IMR-90 (cell line): ENCODE data around the gene B4GALNT3. TPM values are rescaled to one million over a fixed set of nuclear protein-coding genes. Genes with fewer than 3 reads are reported as not detected.

Experiments used
- ATAC-seq: fragments of 200-7000 bp; cut with Tn5 transposase; 2 replicates; pipeline ENCODE4 v1.9.1; 2020; ENCODE audit warnings: low read depth, mild to moderate bottlenecking, moderate library complexity
- BruUV-seq: library from RNA; stranded (reverse); fragments of 400-500 nt; replicated peaks from 2 replicates; lab custom pipeline; 2021; lab: Mats Ljungman, UMichigan
- CTCF ChIA-PET: fragments of 300-600 bp; formaldehyde crosslinking; extraction: SDS; loops from one replicate; lab custom pipeline; 2021; ENCODE audit warnings: antibody characterized with exemption; lab: Yijun Ruan, JAX
- POLR2A ChIA-PET: fragments of 300-600 bp; sonication (Branson Sonifier 250); formaldehyde crosslinking; loops from one replicate; lab custom pipeline; 2022; ENCODE audit warnings: antibody characterized with exemption; ENCODE audit not compliant: unreplicated experiment; lab: Charles Lee
- DNase-seq: peaks from one replicate; pipeline ENCODE4 v3.0.0; 2013
- H2AFZ ChIP-seq: replicated peaks from 2 replicates; pipeline ENCODE3; 2013; ENCODE audit warnings: low read length, mild to moderate bottlenecking; ENCODE audit not compliant: poor library complexity
- H2AK5ac ChIP-seq: 2 replicates; pipeline ENCODE4 v1.6.1; 2013; ENCODE audit warnings: low read depth, low read length, inconsistent platforms
- H2AK9ac ChIP-seq: replicated peaks from 2 replicates; pipeline ENCODE3; 2013; ENCODE audit warnings: mild to moderate bottlenecking, low read depth, low read length, moderate library complexity; ENCODE audit not compliant: poor library complexity
- H2BK120ac ChIP-seq: 2 replicates; pipeline ENCODE4 v1.6.1; 2013; ENCODE audit warnings: low read depth, low read length, inconsistent platforms
- H2BK15ac ChIP-seq: 3 replicates; pipeline ENCODE4 v1.6.1; 2013; ENCODE audit warnings: low read depth, low read length, inconsistent platforms
- H2BK20ac ChIP-seq: 2 replicates; pipeline ENCODE4 v1.6.1; 2013; ENCODE audit warnings: low read depth, mild to moderate bottlenecking, inconsistent platforms, low read length, moderate library complexity
- H2BK5ac ChIP-seq: 2 replicates; pipeline ENCODE4 v1.6.1; 2013; ENCODE audit warnings: mild to moderate bottlenecking, low read depth, low read length, inconsistent platforms; ENCODE audit not compliant: poor library complexity, severe bottlenecking
- H3K14ac ChIP-seq: replicated peaks from 2 replicates; pipeline ENCODE4 v1.6.1; 2013; ENCODE audit warnings: low read depth, low read length, inconsistent platforms
- H3K18ac ChIP-seq: 2 replicates; pipeline ENCODE4 v1.6.1; 2013; ENCODE audit warnings: low read depth, low read length, control low read depth
- H3K23ac ChIP-seq: 2 replicates; pipeline ENCODE4 v1.6.1; 2013; ENCODE audit warnings: low read depth, low read length, inconsistent platforms
- H3K27ac ChIP-seq: 2 replicates; pipeline ENCODE4 v1.5.1; 2013; ENCODE audit warnings: mild to moderate bottlenecking, control low read depth, low read length; ENCODE audit not compliant: insufficient read depth
- H3K27me3 ChIP-seq: 2 replicates; pipeline ENCODE4 v1.6.1; 2013; ENCODE audit warnings: low read length; ENCODE audit not compliant: control insufficient read depth, insufficient read depth
- H3K36me3 ChIP-seq: 2 replicates; pipeline ENCODE4 v1.6.1; 2013; ENCODE audit warnings: low read length, mixed read lengths; ENCODE audit not compliant: control insufficient read depth, insufficient read depth
- H3K4ac ChIP-seq: 2 replicates; pipeline ENCODE4 v1.6.1; 2013; ENCODE audit warnings: low read depth, low read length, inconsistent platforms
- H3K4me1 ChIP-seq: 2 replicates; pipeline ENCODE4 v1.6.1; 2013; ENCODE audit warnings: low read length, mixed read lengths; ENCODE audit not compliant: control insufficient read depth, insufficient read depth
- H3K4me2 ChIP-seq: 2 replicates; pipeline ENCODE4 v1.6.1; 2013; ENCODE audit warnings: low read depth, mild to moderate bottlenecking, control low read depth, low read length, moderate library complexity
- H3K4me3 ChIP-seq: 2 replicates; pipeline ENCODE4 v1.5.1; 2013; ENCODE audit warnings: low read depth, mild to moderate bottlenecking, control low read depth, low read length, moderate library complexity; ENCODE audit not compliant: insufficient read depth
- H3K56ac ChIP-seq: 2 replicates; pipeline ENCODE4 v1.6.1; 2013; ENCODE audit warnings: low read length, inconsistent platforms; ENCODE audit not compliant: insufficient read depth; ENCODE audit errors: extremely low read depth
- H3K79me1 ChIP-seq, 2 experiments: 2 replicates each; pipeline ENCODE4 v1.6.1; 2013; ENCODE audit warnings: low read length in 2 of 2, inconsistent platforms in 1 of 2, low read depth in 1 of 2
- H3K9ac ChIP-seq: 2 replicates; pipeline ENCODE4 v1.6.1; 2013; ENCODE audit warnings: low read depth, low read length, control low read depth
- H3K9me1 ChIP-seq: 2 replicates; pipeline ENCODE4 v1.6.1; 2013; ENCODE audit warnings: low read length, inconsistent platforms; ENCODE audit not compliant: insufficient read depth
- H3K9me3 ChIP-seq: 2 replicates; pipeline ENCODE4 v1.6.1; 2013; ENCODE audit warnings: low read length; ENCODE audit not compliant: control insufficient read depth, insufficient read depth
- H4K20me1 ChIP-seq: 2 replicates; pipeline ENCODE4 v1.6.1; 2013; ENCODE audit warnings: low read length, inconsistent platforms; ENCODE audit not compliant: insufficient read depth
- H4K5ac ChIP-seq: 2 replicates; pipeline ENCODE4 v1.6.1; 2013; ENCODE audit warnings: mild to moderate bottlenecking, low read depth, low read length, control low read depth
- H4K8ac ChIP-seq, 2 experiments: 2 replicates each; pipeline ENCODE4 v1.6.1; 2013; ENCODE audit warnings: low read depth in 2 of 2, low read length in 2 of 2, control low read depth in 1 of 2, inconsistent platforms in 1 of 2
- H4K91ac ChIP-seq: 2 replicates; pipeline ENCODE4 v1.6.1; 2013; ENCODE audit warnings: low read depth, low read length, inconsistent platforms; ENCODE audit not compliant: insufficient read depth
- BHLHE40 ChIP-seq: fragments of 150-350 bp; IDR thresholded peaks from 2 replicates; pipeline ENCODE4 v1.6.1; 2016; ENCODE audit warnings: mild to moderate bottlenecking, low read depth, low read length
- CEBPB ChIP-seq: IDR thresholded peaks from 2 replicates; pipeline ENCODE4 v1.6.1; 2012; ENCODE audit warnings: low read depth, low read length, improper control_type of control experiment
- CHD1 ChIP-seq: IDR thresholded peaks from 2 replicates; pipeline ENCODE4 v1.6.1; 2012; ENCODE audit warnings: low read depth, low read length, improper control_type of control experiment
- FOS ChIP-seq: fragments of 150-350 bp; IDR thresholded peaks from 2 replicates; pipeline ENCODE4 v1.6.1; 2016; ENCODE audit warnings: low read depth, low read length
- MAFK ChIP-seq: IDR thresholded peaks from 2 replicates; pipeline ENCODE4 v1.6.1; 2012; ENCODE audit warnings: low read depth, low read length, improper control_type of control experiment
- MAZ ChIP-seq: IDR thresholded peaks from 2 replicates; pipeline ENCODE4 v1.6.1; 2012; ENCODE audit warnings: low read depth, mild to moderate bottlenecking, low read length, improper control_type of control experiment, moderate library complexity, borderline replicate concordance
- MXI1 ChIP-seq: IDR thresholded peaks from 2 replicates; pipeline ENCODE4 v1.6.1; 2012; ENCODE audit warnings: low read depth, mild to moderate bottlenecking, low read length, moderate library complexity, borderline replicate concordance
- NFE2L2 ChIP-seq: fragments of 150-350 bp; IDR thresholded peaks from 2 replicates; pipeline ENCODE4 v1.6.1; 2016; ENCODE audit warnings: low read depth, mild to moderate bottlenecking, low read length
- POLR2A ChIP-seq: IDR thresholded peaks from 2 replicates; pipeline ENCODE4 v1.6.1; 2012; ENCODE audit warnings: mild to moderate bottlenecking, low read depth, low read length
- RAD21 ChIP-seq: IDR thresholded peaks from 2 replicates; pipeline ENCODE4 v1.6.1; 2012; ENCODE audit warnings: low read length, improper control_type of control experiment
- RCOR1 ChIP-seq: IDR thresholded peaks from 2 replicates; pipeline ENCODE4 v1.6.1; 2012; ENCODE audit warnings: mild to moderate bottlenecking, low read length, improper control_type of control experiment; ENCODE audit not compliant: insufficient replicate concordance
- SMC3 ChIP-seq: fragments of 150-350 bp; IDR thresholded peaks from 2 replicates; pipeline ENCODE4 v1.6.1; 2016; ENCODE audit warnings: low read depth, mild to moderate bottlenecking, antibody characterized with exemption, low read length, moderate library complexity
- WGBS, 2 experiments: methylation state at CpG; one replicate each; pipeline versions ENCODE4 v1.1.5 to v1.1.7; 2013; ENCODE audit warnings: missing lambda C conversion rate in 2 of 2; ENCODE audit not compliant: insufficient read length in 1 of 2; ENCODE audit errors: extremely low coverage in 2 of 2; 5-methylcytosine and 5-hydroxymethylcytosine counted together
- dilution Hi-C: fragments of 300-500 bp; cut with HindIII; formaldehyde crosslinking; loops from one replicate; pipeline ENCODE4 v1.14.3; 2018; ENCODE audit warnings: low sequenced_read_pairs; ENCODE audit not compliant: unreplicated experiment
- in situ Hi-C: fragments of 300-500 bp; cut with MboI; formaldehyde crosslinking; loops from 3 replicates; pipeline ENCODE4 v1.14.3; 2019; ENCODE audit warnings: low sequenced_read_pairs, inconsistent platforms, mixed read lengths
- intact Hi-C: fragments of 100-400 bp; cut with micrococcal nuclease; formaldehyde crosslinking; loops from 2 replicates; pipeline ENCODE4 v1.10.0; 2022
- polyA plus RNA-seq, 3 experiments: library from polyadenylated mRNA; depleted of rRNA; stranded (reverse); fragments of >200 nt; gene quantifications; 2 replicates each; pipeline ENCODE4 v1.2.3, GENCODE V29; 2012; ENCODE audit warnings: low replicate concordance in 1 of 3
- total RNA-seq: library from RNA; depleted of rRNA; stranded (reverse); fragments of >200 nt; gene quantifications from 2 replicates; pipeline ENCODE4 v1.2.3, GENCODE V29; 2012
- TF ChIP-seq, protein P1 (sequence below): fragments of 150-350 bp; IDR thresholded peaks from 2 replicates; pipeline ENCODE4 v1.6.1; 2017; ENCODE audit warnings: mild to moderate bottlenecking, antibody characterized with exemption, low read length, low read depth
- TF ChIP-seq, protein P2 (sequence below): conservative IDR thresholded peaks from 2 replicates; pipeline ENCODE4 v1.5.1; 2012; ENCODE audit warnings: mild to moderate bottlenecking, low read depth, low read length, improper control_type of control experiment
- TF ChIP-seq, protein P3 (sequence below): fragments of 150-350 bp; IDR thresholded peaks from 2 replicates; pipeline ENCODE4 v1.6.1; 2016; ENCODE audit warnings: low read depth, mild to moderate bottlenecking, low read length, moderate library complexity, borderline replicate concordance

Gene B4GALNT3
- total and polyA plus RNA-seq, 2 of the 4 experiments (the other 2 are of a cell fraction): not detected

DNA sequence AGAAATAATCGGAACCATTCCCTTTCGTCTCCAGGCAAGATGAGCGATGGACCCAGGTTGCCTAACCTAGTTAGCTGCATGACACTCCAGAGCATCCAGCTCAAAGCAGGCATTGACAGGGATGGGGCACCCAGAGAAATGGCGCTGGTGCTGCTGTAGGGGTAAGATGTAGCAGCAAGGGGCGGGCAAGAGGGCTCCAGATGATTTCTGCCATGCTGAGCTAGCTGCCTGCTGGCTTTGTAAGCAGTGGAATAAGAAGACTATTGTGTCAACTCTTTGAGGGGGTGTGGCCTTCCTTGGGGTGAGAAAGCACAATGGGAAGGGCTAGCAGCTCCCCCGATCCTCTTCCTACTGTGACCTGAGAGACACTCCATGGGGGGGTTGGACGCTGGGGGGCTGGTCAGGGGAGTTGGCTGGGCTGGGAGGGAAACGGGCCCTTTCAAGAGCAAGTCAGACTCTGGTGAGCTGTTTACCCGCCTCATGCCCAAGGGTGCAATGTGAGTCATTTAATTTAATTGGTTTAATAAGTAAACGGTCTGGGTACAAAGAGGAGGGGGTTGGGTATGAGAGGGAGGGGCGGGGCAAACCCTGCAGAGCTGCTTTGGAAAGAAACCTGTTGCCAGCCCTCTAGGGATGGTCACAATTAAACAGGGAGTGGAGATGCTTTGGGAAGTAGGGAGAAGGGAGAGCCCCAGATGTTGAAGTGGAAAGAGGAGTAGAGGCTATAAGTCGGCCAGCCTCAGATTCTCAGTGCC lies 50.5 kb downstream of the B4GALNT3 start:
- no peak overlapping the region for H2BK20ac ChIP-seq
- peak overlapping the region; percentile 23 for H2AFZ ChIP-seq
- H3K56ac ChIP-seq: no peak overlapping the region
- intact Hi-C loops: no loop called here
- 0 out of 2 replicates have a peak, but pooled peaks cover 6% of the 10 kb centered on the region for H3K9me1 ChIP-seq
- no peaks in the 10 kb centered on the region; the same call in 1 of the 2 replicates for H3K4me1 ChIP-seq
- H2BK5ac ChIP-seq: no peak overlapping the region
- no peaks in the 10 kb centered on the region for H4K20me1 ChIP-seq
- H3K79me1 ChIP-seq: no peaks in the 10 kb centered on the region
- in situ Hi-C loops: no loop called here
- no peak overlapping the region for H3K14ac ChIP-seq
- POLR2A ChIA-PET: no interaction called here
- no peak overlapping the region for H3K4me2 ChIP-seq
- peak overlapping the region; percentile 3 for H2AK9ac ChIP-seq
- no peak overlapping the region for H3K9ac ChIP-seq
- no peak overlapping the region for H4K91ac ChIP-seq
- no peak overlapping the region for H4K8ac ChIP-seq
- ATAC-seq: no peak
- dilution Hi-C loops: no loop called here
- BruUV-seq: no TSS peak
- H4K5ac ChIP-seq: no peak overlapping the region
- H3K23ac ChIP-seq: no peak overlapping the region
- no peaks in the 10 kb centered on the region for H3K36me3 ChIP-seq
- no peak overlapping the region for H3K27ac ChIP-seq
- no peaks in the 10 kb centered on the region for H3K9me3 ChIP-seq
- no peak overlapping the region for H3K18ac ChIP-seq
- H3K4ac ChIP-seq: no peak overlapping the region
- H2AK5ac ChIP-seq: no peak overlapping the region
- no peak overlapping the region; the same call in 2 of the 3 replicates for H2BK15ac ChIP-seq
- H3K4me3 ChIP-seq: no peak overlapping the region
- no peak for DNase-seq
- CTCF ChIA-PET: no interaction called here
- peaks cover 22% of the 10 kb centered on the region for H3K27me3 ChIP-seq
- 68% methylated on average over 6 of the region's 12 CpGs; no CpG with 5 or more reads in 1 of the 2 experiments for WGBS, 2 experiments
- H2BK120ac ChIP-seq: no peak overlapping the region
- no peak for TF ChIP-seq POLR2A
- TF ChIP-seq, protein P1, sequence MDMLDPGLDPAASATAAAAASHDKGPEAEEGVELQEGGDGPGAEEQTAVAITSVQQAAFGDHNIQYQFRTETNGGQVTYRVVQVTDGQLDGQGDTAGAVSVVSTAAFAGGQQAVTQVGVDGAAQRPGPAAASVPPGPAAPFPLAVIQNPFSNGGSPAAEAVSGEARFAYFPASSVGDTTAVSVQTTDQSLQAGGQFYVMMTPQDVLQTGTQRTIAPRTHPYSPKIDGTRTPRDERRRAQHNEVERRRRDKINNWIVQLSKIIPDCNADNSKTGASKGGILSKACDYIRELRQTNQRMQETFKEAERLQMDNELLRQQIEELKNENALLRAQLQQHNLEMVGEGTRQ: no peak
- TF ChIP-seq NFE2L2: no peak
- TF ChIP-seq CEBPB: no peak
- TF ChIP-seq MAFK: no peak
- TF ChIP-seq, protein P2, sequence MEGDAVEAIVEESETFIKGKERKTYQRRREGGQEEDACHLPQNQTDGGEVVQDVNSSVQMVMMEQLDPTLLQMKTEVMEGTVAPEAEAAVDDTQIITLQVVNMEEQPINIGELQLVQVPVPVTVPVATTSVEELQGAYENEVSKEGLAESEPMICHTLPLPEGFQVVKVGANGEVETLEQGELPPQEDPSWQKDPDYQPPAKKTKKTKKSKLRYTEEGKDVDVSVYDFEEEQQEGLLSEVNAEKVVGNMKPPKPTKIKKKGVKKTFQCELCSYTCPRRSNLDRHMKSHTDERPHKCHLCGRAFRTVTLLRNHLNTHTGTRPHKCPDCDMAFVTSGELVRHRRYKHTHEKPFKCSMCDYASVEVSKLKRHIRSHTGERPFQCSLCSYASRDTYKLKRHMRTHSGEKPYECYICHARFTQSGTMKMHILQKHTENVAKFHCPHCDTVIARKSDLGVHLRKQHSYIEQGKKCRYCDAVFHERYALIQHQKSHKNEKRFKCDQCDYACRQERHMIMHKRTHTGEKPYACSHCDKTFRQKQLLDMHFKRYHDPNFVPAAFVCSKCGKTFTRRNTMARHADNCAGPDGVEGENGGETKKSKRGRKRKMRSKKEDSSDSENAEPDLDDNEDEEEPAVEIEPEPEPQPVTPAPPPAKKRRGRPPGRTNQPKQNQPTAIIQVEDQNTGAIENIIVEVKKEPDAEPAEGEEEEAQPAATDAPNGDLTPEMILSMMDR: no peak
- TF ChIP-seq RAD21: no peak
- no peak for TF ChIP-seq FOS
- TF ChIP-seq CHD1: no peak
- no peak for TF ChIP-seq SMC3
- no peak for TF ChIP-seq RCOR1
- TF ChIP-seq, protein P3, sequence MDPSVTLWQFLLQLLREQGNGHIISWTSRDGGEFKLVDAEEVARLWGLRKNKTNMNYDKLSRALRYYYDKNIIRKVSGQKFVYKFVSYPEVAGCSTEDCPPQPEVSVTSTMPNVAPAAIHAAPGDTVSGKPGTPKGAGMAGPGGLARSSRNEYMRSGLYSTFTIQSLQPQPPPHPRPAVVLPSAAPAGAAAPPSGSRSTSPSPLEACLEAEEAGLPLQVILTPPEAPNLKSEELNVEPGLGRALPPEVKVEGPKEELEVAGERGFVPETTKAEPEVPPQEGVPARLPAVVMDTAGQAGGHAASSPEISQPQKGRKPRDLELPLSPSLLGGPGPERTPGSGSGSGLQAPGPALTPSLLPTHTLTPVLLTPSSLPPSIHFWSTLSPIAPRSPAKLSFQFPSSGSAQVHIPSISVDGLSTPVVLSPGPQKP: no peak
- TF ChIP-seq MAZ: no peak
- TF ChIP-seq MXI1: no peak
- TF ChIP-seq BHLHE40: no peak
